HEK293 (cell line): ENCODE results near the gene YY1AP1.

Source experiments
- CTCF ChIA-PET: fragments of 350-600 bp; formaldehyde crosslinking; extraction: SDS; loops from one replicate; lab custom pipeline; 2021; ENCODE audit warnings: antibody characterized with exemption; lab: Yijun Ruan, JAX
- POLR2A ChIA-PET: fragments of 300-600 bp; formaldehyde crosslinking; extraction: SDS; loops from one replicate; lab custom pipeline; 2020; ENCODE audit warnings: antibody characterized with exemption, inconsistent platforms; lab: Yijun Ruan, JAX
- H3K27ac ChIP-seq: fragments of 200-500 bp; sonication (Bioruptor generic); 2 replicates; pipeline ENCODE4 v1.5.1; 2014; ENCODE audit warnings: low read depth, low read length, control low read depth, inconsistent platforms; ENCODE audit errors: extremely low read depth
- H3K36me3 ChIP-seq, 2 experiments: fragments of 200-500 bp in 1 of 2; sonication (Bioruptor generic) in 1 of 2; 1 replicate in 1 of 2; 2 replicates in 1 of 2; pipeline ENCODE4 v1.5.1; 2014 to 2017; ENCODE audit warnings: inconsistent platforms in 2 of 2, low read length in 2 of 2; ENCODE audit not compliant: control insufficient read depth in 2 of 2, insufficient read depth in 1 of 2
- H3K4me1 ChIP-seq: fragments of 200-500 bp; sonication (Bioruptor generic); 2 replicates; pipeline ENCODE4 v1.5.1; 2014; ENCODE audit warnings: mild to moderate bottlenecking, low read length, inconsistent platforms; ENCODE audit not compliant: control insufficient read depth, insufficient read depth
- H3K4me3 ChIP-seq: 2 replicates; pipeline ENCODE4 v1.5.1; 2011; ENCODE audit warnings: low read depth, mild to moderate bottlenecking, control low read depth, low read length, moderate library complexity
- H3K9me3 ChIP-seq: fragments of 200-500 bp; sonication (Bioruptor generic); 2 replicates; pipeline ENCODE4 v1.5.1; 2014; ENCODE audit warnings: low read depth, low read length, inconsistent platforms; ENCODE audit not compliant: control insufficient read depth, insufficient read depth
- EGR2 ChIP-seq: fragments of 450-650 bp; formaldehyde crosslinking; IDR thresholded peaks from 2 replicates; pipeline ENCODE4 v1.5.1; 2016; ENCODE audit warnings: low read depth, missing biosample characterization, missing genetic modification characterization
- FEZF1 ChIP-seq: fragments of 450-650 bp; formaldehyde crosslinking; IDR thresholded peaks from 2 replicates; pipeline ENCODE4 v1.5.1; 2016; ENCODE audit warnings: missing biosample characterization, missing genetic modification characterization
- GLI4 ChIP-seq: fragments of 450-650 bp; formaldehyde crosslinking; IDR thresholded peaks from 2 replicates; pipeline ENCODE4 v1.5.1; 2016; ENCODE audit warnings: missing biosample characterization, missing genetic modification characterization
- HOXC10 ChIP-seq: sonication (generic); formaldehyde crosslinking; IDR thresholded peaks from 2 replicates; pipeline ENCODE4 v1.8.1; 2023; ENCODE audit warnings: mild to moderate bottlenecking, missing genetic modification reagents
- IKZF3 ChIP-seq: fragments of 450-650 bp; IDR thresholded peaks from 2 replicates; pipeline ENCODE4 v1.5.0; 2018; ENCODE audit warnings: missing biosample characterization, mild to moderate bottlenecking, missing genetic modification characterization, moderate library complexity
- KLF17 ChIP-seq: fragments of 450-650 bp; formaldehyde crosslinking; IDR thresholded peaks from 2 replicates; pipeline ENCODE4 v1.5.1; 2016; ENCODE audit warnings: missing biosample characterization, missing genetic modification characterization
- MZF1 ChIP-seq: fragments of 450-650 bp; formaldehyde crosslinking; IDR thresholded peaks from 2 replicates; pipeline ENCODE4 v1.5.1; 2017; ENCODE audit warnings: missing biosample characterization, missing genetic modification characterization, borderline replicate concordance
- PRDM1 ChIP-seq: fragments of 450-650 bp; formaldehyde crosslinking; IDR thresholded peaks from 2 replicates; pipeline ENCODE4; 2016; ENCODE audit warnings: missing biosample characterization, missing genetic modification characterization
- ZBTB48 ChIP-seq: fragments of 450-650 bp; formaldehyde crosslinking; IDR thresholded peaks from 2 replicates; pipeline ENCODE4 v1.5.1; 2016; ENCODE audit warnings: missing biosample characterization, missing genetic modification characterization
- ZBTB49 ChIP-seq: fragments of 450-650 bp; formaldehyde crosslinking; IDR thresholded peaks from 2 replicates; pipeline ENCODE4 v1.5.1; 2016; ENCODE audit warnings: missing biosample characterization, missing genetic modification characterization, low read depth
- ZNF274 ChIP-seq, 2 experiments: fragments of 200-500 bp in 1 of 2; fragments of 450-650 bp in 1 of 2; sonication (Bioruptor generic) in 1 of 2; formaldehyde crosslinking in 1 of 2; IDR thresholded peaks; 2 replicates each; pipeline versions ENCODE4 v1.5.1 to v1.6.1; 2014 to 2016; ENCODE audit warnings: borderline replicate concordance in 1 of 2, inconsistent platforms in 1 of 2, low read length in 1 of 2, missing biosample characterization in 1 of 2, missing genetic modification characterization in 1 of 2
- ZNF335 ChIP-seq: fragments of 450-650 bp; formaldehyde crosslinking; conservative IDR thresholded peaks from 2 replicates; pipeline ENCODE4 v1.5.1; 2016; ENCODE audit warnings: missing biosample characterization, missing genetic modification characterization
- ZNF501 ChIP-seq: fragments of 450-650 bp; formaldehyde crosslinking; IDR thresholded peaks from 2 replicates; pipeline ENCODE4 v1.5.1; 2016; ENCODE audit warnings: missing biosample characterization, missing genetic modification characterization
- ZNF518A ChIP-seq: fragments of 450-650 bp; formaldehyde crosslinking; conservative IDR thresholded peaks from 2 replicates; pipeline ENCODE4 v1.5.1; 2016; ENCODE audit warnings: low read depth, missing biosample characterization, missing genetic modification characterization
- ZNF549 ChIP-seq: fragments of 450-650 bp; IDR thresholded peaks from 2 replicates; pipeline ENCODE4 v1.5.1; 2018; ENCODE audit warnings: missing biosample characterization, missing genetic modification characterization, mild to moderate bottlenecking, inconsistent platforms, moderate library complexity
- ZNF639 ChIP-seq: fragments of 450-650 bp; formaldehyde crosslinking; IDR thresholded peaks from 2 replicates; pipeline ENCODE4 v1.5.1; 2016; ENCODE audit warnings: missing biosample characterization, missing genetic modification characterization
- ZNF654 ChIP-seq: fragments of 450-650 bp; formaldehyde crosslinking; IDR thresholded peaks from 2 replicates; pipeline ENCODE4 v1.5.1; 2016; ENCODE audit warnings: low read depth, missing biosample characterization, missing genetic modification characterization
- ZNF664 ChIP-seq: fragments of 450-650 bp; formaldehyde crosslinking; IDR thresholded peaks from 2 replicates; pipeline ENCODE4 v1.5.1; 2016; ENCODE audit warnings: missing biosample characterization, missing genetic modification characterization
- ZNF76 ChIP-seq: fragments of 450-650 bp; formaldehyde crosslinking; IDR thresholded peaks from 2 replicates; pipeline ENCODE4; 2016; ENCODE audit warnings: low read depth, missing biosample characterization, missing genetic modification characterization, borderline replicate concordance
- ZNF768 ChIP-seq: fragments of 450-650 bp; formaldehyde crosslinking; IDR thresholded peaks from 2 replicates; pipeline ENCODE4 v1.5.1; 2018; ENCODE audit warnings: missing biosample characterization, mild to moderate bottlenecking, missing genetic modification characterization
- ZSCAN23 ChIP-seq: fragments of 450-650 bp; formaldehyde crosslinking; IDR thresholded peaks from 2 replicates; pipeline ENCODE4 v1.5.1; 2016; ENCODE audit warnings: missing biosample characterization, missing genetic modification characterization
- TF ChIP-seq, protein P1 (sequence below): fragments of 450-650 bp; formaldehyde crosslinking; IDR thresholded peaks from 2 replicates; pipeline ENCODE4 v1.5.1; 2016; ENCODE audit warnings: missing biosample characterization, missing genetic modification characterization

The YY1AP1 gene

GRCh38 chr1:155651861-155652661 lies 36.5 kb downstream of the YY1AP1 start:
- Histone ChIP-seq H3K27ac (no peak overlapping the region), H3K36me3 (no peaks in the 10 kb centered on the region), H3K4me3 (no peak overlapping the region)
- TF ChIP-seq ZBTB49 (tag by site-specific recombination) (no peak), ZNF768 (no peak), HOXC10 (CRISPR knock-in tag) (no peak), IKZF3 (no peak), FEZF1 (tag by site-specific recombination) (no peak), ZNF639 (no peak), ZSCAN23 (tag by site-specific recombination) (no peak), PRDM1 (tag by site-specific recombination) (no peak), ZNF335 (tag by site-specific recombination) (peak; percentile 67; the same call in 1 of the 2 replicates), ZBTB48 (peak; percentile 99), MZF1 (no peak), KLF17 (0 out of 2 replicates have a peak, but pooled peaks have one; percentile 33), ZNF549 (tag by site-specific recombination) (no peak), ZNF654 (tag by site-specific recombination) (no peak), ZNF664 (no peak), EGR2 (tag by site-specific recombination) (no peak), ZNF501 (tag by site-specific recombination) (no peak), ZNF274 (IDR thresholded peaks at IDR 0.05; ENCODE audit: low read length) (no peak), ZNF274 (tag by site-specific recombination; IDR thresholded peaks at IDR 0.05; ENCODE audit: borderline replicate concordance) (no peak), GLI4 (tag by site-specific recombination) (no peak), ZNF76 (0 out of 2 replicates have a peak, but pooled peaks have one; percentile 23), ZNF518A (tag by site-specific recombination) (no peak)
- TF ChIP-seq, protein P1, sequence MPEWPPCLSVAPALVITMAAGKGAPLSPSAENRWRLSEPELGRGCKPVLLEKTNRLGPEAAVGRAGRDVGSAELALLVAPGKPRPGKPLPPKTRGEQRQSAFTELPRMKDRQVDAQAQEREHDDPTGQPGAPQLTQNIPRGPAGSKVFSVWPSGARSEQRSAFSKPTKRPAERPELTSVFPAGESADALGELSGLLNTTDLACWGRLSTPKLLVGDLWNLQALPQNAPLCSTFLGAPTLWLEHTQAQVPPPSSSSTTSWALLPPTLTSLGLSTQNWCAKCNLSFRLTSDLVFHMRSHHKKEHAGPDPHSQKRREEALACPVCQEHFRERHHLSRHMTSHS (tag by site-specific recombination) = no peak
- TF ChIP-seq, all 188 proteins: peak for 4
- H3K4me1 ChIP-seq = no peaks in the 10 kb centered on the region; the same call in 1 of the 2 replicates
- ChIA-PET POLR2A (interaction anchor here (0.6 kb wide), 1 partner anchor 39 kb away, joined by 3 read pairs; no protein-coding TSS in a partner anchor), CTCF (interaction anchor here (0.6 to 1.6 kb wide), 4 partner anchors 28 to 77 kb away, joined by 3 to 4 read pairs (median 4); no protein-coding TSS in a partner anchor)
- no peaks in the 10 kb centered on the region for H3K9me3 ChIP-seq
